Middle frontal gyrus (tissue), 1 donor: ENCODE results near the gene ELK4.
"Not testable (repeated sequence)": the region's sequence is repeated elsewhere in the genome, so short reads cannot be mapped to it uniquely, and the experiment has no call there.

Experiments used
- DNase-seq: peaks from one replicate; pipeline ENCODE4 v3.0.0-alpha.2; 2015; ENCODE audit warnings: low spot score; ENCODE audit errors: extremely low spot score

ELK4 gene

GRCh38 chr1:205665201-205666045 lies 33.6 kb upstream of the ELK4 start:
- no peak for DNase-seq

DNA sequence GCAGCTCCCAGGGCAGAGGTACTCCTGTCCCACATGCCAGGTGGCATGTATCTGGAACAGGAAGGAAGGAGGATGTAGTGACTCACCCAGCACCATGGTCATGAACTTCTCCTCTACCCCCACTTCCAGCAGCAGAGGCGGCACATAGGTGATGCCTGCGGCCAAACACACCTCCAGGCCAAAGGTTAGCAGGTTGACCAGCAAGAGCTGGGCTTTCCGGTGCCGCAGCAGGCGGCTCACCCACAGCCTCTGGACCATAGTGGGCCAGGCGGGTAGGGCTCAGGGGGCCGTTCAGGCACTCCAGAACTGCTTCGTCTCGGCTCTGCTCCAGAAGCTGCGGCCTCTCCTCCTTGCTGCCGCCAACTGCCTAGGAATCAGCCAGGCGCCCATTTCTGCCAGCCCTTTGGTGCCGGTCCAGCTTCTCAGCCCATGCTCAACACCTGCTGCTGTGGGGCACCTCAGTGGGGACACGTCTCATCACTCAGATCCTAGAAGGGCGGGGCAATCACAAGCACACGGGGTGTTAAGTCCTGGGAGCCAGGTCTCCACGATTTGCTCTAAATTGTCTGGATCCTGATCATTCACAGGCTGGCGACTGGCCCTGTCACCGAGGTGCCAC lies 32.7 kb upstream of the ELK4 start:
- DNase-seq = no peak

- no peak for DNase-seq
Measured at GRCh38 chr1:205663286-205663936, 31.6 kb upstream of the ELK4 start.

- no peak for DNase-seq
Measured at GRCh38 chr1:205662791-205663190, 31.0 kb upstream of the ELK4 start.

DNA sequence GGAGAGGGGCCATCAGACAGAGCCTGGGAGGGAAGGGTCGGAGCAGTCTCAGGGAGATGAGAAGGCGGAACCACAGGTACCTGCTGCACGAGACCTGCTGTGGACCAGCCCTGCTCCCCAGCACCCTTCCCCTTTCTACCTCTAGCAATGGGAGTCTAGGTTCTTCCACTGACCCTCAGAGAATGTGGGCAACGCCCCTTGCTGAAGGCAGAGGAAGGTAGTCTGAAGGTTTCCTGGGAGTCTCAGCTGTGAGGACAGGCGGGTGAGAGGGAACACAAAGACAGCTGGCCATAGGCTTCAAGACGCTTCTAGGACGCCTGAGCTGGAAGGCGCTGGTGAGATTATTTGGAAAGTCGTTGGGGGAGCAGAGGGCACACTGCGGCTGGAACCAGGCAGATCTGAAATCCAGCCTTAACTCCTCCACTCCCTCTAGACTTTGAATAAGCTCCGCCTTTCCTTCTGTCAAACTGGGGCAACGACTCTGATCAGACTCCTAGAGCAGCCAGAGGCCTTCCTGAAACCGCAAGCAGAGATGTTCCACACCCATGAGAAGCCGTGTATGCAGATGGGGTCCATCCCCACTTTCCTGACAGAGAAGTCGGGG lies 30.4 kb upstream of the ELK4 start:
- DNase-seq = no peak

DNA sequence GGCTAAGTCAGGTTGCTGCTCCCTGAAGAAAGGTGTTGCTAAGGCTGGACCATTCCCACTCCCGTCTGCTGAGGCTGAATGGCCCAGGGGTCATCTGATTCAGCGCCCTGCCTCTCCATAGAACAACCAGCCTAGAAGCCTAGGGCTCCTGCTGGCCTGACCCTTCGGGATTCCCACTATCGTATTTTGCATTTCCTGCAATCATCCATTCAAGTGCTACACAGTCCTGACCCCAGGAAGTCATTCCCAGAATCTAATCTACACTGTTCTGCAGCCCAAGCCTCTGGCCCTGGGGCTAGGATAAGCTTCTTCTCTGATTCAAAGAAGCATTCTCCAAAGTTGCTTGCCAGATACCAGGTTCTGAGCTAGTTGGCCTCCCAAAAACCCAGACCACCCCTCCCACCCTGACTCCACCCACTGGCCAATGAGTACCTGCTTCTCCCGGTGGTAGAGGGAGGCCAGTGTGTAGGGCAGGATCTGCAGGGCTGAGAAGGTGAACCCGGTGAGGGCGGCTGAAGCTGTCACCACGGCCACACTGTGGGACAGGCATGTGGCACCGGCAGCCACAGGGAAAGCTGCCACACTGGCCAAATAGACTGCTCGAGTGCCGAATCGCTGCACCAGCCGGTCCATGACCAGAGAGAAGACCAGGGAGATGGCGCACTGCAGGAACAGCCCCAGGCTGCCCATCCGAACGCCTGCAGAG lies 29.8 kb upstream of the ELK4 start:
- DNase-seq = no peak

DNA sequence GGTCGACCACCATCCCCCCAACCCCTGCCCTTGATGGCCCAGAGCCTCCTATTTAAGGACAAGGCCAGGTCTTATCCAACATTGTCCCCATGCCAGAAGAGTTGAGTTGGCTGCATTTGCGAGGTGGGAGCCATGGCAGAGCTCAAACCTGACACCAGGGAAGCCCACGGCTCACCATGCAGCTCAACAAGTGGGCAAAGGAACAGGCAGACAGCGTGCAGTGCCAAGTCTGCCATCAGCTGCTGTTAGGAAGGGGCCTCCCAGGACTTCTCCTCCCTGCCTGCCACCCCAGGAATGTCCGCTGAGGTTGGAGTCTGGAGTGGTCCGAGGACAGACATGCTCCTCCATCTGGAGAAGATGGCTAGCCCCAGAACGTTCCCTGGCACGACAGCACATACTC lies 28.6 kb upstream of the ELK4 start:
- no peak for DNase-seq

GRCh38 chr1:205658943-205659581 lies 27.3 kb upstream of the ELK4 start:
- peak; percentile 69 for DNase-seq

DNA sequence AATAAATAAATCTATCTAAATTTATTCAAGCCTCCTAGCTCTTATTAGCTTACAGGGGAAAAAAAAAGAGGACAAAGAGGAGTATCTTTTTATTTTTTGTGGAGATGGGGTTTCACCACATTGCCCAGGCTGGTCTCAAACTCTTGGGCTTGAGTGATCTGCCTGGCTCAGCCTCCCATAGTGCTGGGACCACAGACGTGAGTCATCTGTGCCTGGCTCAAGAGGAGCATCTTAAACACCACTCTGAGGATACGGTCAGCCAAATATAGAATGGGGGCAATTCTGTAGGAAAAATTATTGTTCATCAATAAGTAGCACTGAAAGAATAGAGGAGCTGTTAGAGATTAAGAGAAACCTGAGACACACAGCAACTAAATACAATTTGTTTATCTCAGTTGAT lies 24.4 kb upstream of the ELK4 start:
- no peak for DNase-seq

GRCh38 chr1:205652984-205653383 lies 21.2 kb upstream of the ELK4 start:
- no peak for DNase-seq

GRCh38 chr1:205650241-205650640 lies 18.4 kb upstream of the ELK4 start:
- DNase-seq = no peak

- DNase-seq = no peak
Measured at GRCh38 chr1:205645519-205645918, 13.7 kb upstream of the ELK4 start.

DNA sequence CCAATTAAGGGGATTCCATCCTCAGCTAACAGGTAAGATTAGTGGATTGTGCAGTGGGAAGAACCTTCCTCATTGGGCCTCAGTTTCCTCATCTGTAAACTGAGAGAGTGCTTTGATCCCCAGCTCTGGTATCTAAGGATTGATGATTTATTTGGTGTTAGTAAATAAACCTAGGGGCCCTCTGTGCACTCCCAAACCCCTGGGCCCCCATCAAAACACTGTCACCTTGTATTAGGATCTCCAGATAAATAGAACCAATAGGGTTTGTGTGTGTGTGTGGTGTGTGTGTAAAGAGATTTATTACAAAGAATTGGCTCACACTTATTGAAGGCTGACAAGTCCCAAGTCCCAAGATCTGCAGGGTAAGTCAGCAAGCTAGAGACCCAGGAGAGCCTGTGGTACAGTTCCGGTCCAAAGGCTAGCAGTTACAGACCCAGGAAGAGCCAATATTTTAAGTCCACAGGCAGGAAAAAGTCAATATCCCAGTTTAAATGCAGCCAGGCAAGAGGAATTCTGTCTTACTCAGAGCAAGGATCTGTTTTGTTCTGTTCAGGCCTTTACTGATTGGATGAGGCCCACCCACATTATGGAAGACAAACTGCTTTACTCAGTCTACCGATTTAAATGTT lies 11.0 kb upstream of the ELK4 start:
- DNase-seq = no peak

DNA sequence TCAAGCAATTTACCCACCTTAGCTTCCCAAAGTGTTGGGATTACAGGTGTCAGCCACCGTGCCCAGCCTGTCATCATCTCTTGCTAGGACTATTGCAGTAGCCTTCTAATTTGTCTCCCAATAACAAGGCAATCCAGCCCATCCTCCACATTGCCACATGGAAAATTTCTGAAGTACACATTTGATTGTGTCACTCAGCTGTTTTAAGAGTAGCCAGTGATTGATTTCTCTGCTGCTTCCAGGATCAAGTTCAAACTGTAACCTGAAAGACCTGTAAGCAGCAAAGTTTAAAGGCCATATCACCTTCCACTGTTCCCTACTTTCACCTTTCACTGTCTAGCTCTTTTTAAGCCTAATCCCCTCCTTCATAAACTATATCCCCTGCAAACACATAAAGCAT lies 7.8 kb upstream of the ELK4 start:
- no peak for DNase-seq

- DNase-seq = no peak
Measured at GRCh38 chr1:205637854-205638468, 6.2 kb upstream of the ELK4 start.

DNA sequence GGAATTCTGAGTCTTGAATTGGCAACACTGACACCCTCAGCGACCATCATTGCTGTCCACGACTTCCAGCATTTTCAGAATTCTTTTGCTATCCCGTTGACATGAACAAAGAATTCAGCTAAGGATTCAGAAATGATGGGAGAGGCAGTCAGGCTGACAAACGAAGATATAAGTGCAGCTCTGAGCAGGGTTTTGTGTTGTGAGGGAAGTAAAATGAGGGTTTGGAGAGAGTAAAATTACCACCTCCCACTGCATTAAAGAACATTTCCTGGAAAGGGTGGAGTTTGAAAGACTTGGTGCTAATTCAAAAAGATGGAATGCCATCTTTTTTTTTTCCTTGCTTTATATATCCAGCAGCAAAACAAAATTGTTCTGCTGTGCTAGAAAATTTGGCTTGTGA lies 4.9 kb upstream of the ELK4 start:
- peak; percentile 24 for DNase-seq

GRCh38 chr1:205636138-205636530 lies 4.3 kb upstream of the ELK4 start:
- not testable (repeated sequence) for DNase-seq

GRCh38 chr1:205633421-205633976 lies 1.7 kb upstream of the ELK4 start:
- no peak for DNase-seq

GRCh38 chr1:205632669-205633169 lies 908 bp upstream of the ELK4 start:
- no peak for DNase-seq
